Activated T-cell treated with anti-CD3 and anti-CD28 coated beads for 1 hour (primary cell): ENCODE measurements around the gene PARK7.

Source experiments
- DNase-seq: peaks from one replicate; pipeline ENCODE4 v3.0.0-alpha.2; 2020; ENCODE audit warnings: low read depth

The PARK7 gene

DNA sequence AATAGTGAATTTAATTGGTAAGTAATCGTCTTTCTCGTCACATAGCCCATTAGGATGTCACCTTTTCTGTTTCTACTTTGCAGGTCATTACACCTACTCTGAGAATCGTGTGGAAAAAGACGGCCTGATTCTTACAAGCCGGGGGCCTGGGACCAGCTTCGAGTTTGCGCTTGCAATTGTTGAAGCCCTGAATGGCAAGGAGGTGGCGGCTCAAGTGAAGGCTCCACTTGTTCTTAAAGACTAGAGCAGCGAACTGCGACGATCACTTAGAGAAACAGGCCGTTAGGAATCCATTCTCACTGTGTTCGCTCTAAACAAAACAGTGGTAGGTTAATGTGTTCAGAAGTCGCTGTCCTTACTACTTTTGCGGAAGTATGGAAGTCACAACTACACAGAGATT, 23.3 kb downstream of the PARK7 start:
- DNase-seq = no peak

DNA sequence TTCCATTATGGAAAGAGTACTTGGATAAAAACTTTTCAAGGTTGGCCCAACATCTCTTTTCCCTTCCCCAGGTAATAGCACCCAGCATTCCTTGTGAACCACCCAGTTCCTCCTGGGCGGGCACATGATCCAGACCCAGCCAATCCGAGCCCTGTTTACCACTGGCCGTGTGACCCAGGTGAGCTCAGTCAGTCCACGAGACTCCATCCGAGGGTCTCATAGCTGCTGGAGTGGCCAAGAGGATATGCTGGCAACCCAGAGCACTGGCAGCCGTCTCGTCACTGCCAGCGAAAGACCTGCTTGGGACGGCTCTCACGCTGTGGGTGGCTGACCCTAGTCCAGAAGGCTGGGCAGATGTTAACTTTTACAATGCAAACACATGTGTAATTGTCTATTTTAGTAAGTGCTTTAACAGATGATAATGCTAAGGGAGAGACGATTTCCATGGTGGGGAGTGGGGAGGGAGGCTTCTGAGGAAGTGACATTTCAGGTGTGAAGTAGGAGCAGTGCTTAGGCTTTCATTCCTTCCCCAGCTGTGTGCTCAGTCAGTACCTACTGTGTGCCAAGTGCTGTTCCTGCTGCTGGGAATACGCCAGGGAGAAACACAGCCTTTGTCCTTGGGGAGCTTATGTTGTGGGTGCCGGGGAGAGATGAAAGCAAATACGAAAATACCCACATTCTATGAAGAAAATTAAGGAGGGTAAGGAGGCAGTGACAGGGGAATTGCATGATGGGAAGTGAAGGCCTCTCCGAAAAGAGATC, 24.5 kb downstream of the PARK7 start:
- no peak for DNase-seq

DNA sequence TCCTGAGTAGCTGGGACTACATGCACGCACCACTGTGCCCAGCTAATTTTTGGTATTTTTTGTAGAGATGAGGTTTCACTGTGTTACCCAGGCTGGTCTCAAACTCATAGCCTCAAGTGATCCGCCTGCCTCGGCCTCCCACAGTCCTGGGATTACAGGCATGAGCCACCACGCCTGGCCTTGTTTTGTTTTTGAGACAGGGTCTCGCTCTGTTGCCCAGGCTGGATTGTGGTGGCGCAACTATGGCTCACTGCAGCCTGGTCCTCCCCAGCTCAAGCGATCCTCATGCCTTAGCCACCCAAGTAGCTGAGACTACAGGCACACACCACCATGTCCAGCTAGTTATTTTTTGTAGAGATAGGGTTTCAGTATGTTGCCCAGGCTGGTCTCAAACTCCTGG, 26.0 kb downstream of the PARK7 start:
- DNase-seq = no peak

DNA sequence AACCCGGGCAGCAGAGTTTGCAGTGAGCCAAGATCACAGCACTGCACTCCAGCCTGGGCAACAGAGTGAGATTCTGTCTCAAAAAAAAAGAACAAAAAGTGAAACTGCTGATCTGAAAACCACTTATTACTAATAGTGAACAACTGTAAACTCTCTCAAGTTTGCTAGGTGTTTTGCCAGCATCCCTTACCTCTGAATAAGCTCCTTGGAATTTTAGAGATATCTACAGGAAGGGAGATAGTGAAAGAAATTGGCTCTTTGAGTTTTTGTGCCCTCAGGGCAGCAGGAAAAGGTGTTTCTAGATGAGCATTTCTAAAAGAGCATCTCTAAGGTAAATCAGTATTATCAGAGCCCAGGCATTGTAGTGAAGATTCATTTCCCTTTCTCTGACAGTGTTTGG, 27.1 kb downstream of the PARK7 start:
- DNase-seq = no peak

DNA sequence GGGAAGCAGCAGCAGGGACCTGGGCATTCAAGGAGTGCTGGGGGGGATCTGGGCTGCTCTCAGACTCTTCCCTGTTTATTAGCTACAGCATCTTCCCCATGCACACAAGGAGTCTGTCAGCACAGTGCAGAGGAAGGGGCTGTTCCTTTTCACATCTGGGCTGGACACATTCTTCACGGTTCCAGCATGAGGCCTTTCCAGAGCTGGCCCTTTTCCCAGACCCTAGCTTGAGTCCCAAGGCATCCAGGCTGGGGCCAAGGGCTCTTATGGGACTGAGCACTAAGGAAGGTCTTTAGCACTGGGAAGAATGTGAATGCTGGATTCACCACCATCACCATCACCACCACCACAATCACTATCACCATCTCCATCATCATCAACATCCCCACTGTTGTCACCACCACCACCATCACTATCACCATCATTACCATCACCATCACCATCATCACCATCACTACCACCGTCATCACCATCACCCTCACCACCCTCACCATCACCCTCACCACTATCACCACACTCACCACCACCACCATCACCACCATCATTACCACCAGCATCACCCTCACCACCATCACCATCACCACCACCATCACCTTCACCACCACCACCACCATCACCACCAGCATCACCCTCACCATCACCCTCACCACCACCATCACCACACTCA, 28.4 kb downstream of the PARK7 start:
- no peak for DNase-seq

DNA sequence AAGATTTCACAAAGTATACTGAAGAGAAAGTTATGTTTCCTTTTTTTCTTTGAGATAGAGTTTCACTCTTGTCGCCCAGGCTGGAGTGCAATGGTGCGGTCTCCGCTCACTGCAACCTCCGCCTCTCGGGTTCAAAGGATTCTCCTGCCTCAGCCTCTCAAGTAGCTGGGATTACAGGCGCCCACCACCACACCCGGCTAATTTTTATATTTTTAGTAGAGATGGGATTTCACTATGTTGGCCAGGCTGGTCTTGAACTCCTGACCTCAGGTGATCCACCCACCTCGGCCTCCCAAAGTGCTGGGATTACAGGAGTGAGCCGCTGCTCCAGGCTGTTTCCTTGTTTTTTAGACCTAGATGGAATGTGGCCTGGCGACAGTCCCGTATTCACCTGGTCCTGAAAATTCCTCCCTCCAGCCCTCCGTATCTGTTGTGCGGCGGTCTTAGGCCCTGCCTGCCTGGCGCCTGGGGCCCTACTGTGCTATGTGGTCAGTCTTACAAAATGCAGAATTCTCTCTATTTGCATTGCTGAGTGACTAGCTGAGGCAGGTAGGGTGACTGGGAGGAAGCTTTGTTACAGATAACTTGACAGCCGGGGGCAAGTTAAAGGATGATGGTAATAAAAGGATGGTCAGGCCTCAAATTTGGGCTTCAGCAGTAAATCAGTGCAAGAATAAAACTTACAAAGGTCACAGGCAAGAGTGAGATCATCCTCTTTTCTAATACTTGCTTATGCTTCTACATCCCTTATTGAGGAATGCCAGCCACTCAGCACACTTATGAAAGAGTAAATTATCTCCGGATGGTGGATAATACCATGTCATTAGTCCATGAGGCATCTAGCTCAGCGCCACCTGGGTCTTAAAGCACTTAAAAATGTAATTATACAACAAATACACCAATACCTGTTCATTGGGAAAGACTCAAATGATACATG, 30.3 kb downstream of the PARK7 start:
- no peak for DNase-seq

DNA sequence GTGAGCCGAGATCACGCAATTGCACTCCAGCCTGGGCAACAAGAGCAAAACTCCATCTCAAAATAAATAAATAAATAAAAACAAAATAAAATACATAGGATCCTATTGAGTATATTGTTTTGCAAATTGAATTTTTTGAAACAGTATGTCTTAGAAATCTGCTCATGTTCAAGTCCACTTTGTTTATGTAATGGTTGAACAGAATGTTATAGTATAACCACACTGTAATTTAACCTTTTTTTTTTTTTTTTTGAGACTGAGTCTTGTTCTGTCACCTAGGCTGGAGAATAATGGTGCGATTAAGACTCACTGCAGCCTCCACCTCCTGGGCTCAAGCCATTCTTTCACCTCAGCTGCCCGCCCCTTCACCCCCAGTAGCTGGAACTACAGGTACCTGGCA, 31.4 kb downstream of the PARK7 start:
- DNase-seq = no peak

DNA sequence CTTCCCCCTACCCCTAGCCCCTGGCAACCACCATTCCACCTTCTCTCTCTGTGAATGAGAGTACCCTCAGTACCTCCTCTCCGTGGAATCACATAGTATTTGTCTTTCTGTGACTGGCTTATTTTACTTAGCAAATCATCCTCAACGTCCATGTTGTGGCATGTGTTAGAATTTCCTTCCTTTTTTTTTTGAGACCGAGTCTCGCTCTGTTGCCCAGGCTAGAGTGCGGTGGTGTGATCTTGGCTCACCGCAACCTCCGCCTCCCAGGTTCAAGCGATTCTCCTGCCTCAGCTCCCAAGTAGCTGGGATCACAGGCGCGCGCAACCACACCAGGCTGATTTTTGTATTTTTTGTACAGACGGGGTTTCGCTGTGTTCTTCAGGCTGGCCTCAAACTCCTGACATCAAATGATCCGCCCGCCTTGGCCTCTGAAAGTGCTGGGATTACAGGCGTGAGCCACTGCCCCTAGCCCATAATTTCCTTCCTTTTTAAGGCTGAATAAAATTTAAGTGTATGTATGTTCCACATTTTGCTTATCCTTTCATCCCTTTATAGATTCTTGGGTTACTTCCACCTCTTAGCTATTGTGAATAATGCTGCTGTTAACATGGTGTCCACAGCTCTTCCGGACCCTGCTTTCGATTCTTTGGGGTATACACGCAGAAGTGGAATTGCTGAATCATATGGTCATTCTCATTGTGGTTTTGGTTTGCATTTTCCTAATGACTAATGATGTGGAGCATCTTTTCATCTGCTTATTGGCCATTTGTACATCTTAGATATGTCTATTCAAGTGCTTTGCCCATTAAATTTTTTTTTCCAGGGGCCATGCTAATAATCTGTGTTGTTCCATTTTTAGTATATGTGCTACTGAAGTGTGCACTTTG, 32.3 kb downstream of the PARK7 start:
- no peak for DNase-seq

DNA sequence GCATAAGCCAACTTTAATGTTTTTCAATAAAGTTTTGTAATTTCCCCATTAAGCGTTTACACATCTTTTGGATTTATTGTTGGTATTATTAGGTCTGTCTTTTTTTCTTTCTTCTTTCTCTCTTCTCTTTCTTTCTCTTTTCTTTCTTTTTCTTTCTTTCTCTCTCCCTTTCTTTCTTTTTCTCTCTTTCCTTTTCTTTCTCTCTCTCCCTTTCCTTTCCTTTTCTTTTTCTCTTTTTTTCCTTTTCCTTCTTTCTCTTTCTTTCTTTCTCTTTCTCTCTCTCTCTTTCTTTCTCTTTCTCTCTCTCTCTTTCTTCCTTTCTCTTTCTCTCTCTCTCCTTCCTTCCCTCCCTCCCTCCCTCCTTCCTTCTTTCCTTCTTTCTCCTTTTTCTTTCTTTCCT, 33.3 kb downstream of the PARK7 start:
- DNase-seq = no peak

DNA sequence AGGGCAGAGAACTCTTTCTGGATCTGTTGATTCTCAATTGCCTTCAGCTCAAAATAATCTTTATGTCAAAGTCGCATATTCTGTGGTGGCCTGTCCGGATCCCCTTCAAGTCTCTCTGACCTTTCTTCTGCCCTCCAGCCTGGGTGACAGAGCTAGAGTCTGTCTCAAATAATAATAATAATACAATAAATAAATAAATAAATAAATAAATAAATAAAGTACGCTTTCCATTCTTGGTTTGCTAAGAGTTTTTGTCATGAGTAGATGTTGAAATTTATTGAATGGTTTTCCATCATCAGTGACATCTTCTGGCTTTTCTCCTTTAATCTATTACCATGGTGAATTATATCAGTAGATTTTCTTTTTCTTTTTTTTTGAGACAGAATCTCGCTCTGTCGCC, 33.9 kb downstream of the PARK7 start:
- no peak for DNase-seq

DNA sequence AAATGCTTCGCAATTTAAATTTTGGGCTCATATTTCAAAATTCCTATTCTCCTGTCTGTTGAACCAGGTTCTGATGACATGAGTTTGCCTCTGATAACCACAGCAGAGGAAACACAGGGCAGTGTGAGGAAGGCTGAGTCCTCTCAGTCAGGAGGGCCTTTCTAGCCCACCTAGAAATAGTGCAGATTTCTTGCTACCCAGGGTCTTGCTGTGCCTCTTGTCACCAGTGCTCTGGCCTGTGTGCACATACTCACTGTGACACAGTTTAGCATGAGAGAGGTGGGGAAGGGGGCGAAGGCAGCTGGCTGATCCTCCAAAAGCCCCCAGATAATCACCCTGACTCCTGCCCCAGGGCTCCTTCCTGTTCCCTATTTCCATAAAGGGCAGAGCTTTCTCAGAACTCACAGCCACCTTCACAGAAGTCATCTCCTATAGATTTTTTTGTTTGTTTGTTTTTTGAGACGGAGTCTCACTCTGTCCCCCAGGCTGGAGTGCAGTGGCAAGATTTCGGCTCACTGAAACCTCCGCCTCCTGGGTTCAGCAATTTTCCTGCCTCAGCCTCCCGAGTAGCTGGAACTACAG, 40.9 kb downstream of the PARK7 start:
- DNase-seq = no peak

DNA sequence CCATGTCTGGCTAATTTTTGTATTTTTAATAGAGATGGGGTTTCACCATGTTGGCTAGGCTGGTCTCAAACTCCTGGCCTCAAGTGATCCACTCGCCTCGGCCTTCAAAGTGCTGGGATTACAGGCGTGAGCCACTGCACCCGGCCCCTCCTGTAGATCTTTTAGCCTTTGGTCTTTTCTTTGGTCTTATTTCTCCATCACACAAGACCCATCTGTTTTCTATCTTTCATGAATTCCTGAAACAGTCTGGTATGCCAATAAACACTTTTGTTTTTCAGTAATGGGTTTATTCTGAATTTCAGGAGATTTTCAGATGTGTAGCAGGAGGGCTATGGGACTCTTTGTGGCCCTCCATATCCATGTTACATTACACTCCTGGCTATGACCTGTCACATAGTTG, 41.4 kb downstream of the PARK7 start:
- no peak for DNase-seq

DNA sequence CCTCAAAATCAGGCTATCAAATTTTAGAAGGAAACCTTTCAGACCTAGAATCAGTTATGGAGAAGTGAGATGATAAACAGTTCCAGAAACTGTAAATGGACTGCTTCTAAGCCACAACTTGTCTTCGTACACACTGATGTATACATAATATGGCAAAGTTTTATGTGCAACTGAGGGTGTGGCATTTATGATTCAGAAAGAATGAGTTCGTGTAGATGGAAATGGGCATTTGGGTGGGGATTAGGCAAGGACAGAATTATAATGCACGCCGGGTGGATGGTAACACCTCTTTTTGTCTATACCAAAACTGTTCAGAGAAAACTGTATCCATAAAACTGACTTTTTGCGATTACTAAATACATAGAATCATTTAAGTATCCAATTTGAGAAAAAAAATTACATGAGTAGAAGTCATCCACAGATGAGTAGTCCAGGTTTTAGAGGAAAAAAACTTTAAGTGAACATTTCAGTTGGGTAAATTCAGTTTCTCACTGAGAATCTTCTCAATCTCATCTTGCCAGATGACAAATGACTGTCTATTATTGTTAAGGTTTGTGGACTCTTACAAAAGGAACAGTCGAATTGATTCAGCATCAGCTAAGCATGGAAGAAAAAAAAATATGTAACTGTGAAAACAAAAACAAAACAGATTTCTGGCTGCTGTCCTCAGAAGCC, 42.1 kb downstream of the PARK7 start:
- no peak for DNase-seq

DNA sequence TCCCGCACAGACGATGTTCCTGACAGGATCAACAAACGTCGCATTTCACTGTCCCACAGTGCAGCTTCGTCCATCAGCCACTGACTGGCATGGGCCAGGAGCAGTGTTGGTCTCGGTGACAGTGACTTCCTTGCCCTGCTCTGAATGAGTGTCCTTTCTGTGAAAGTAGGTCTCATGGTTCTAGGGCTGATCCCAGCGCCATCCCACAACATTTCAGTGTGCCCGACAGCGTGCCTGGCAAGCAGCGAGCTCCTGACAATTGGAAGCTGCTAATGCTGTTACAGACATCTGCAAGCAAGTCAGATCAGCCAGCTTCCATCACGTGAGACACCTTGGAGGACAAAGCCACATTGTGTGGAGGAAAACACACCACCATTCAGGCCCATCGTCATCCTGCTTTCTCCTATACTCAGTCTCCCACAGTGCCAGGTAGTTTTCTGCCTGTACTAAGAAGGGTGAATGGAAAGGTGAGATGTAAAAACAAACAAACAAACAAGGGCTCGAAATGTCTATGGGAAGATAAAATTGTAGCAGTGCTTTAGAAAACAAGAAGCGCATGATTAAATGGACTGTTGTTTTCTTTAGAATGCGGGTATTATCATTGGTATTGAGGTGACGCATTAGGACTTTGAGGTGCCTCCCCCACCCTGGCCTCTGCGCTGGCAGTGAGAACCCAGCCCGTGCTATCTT, 42.7 kb downstream of the PARK7 start:
- no peak for DNase-seq

DNA sequence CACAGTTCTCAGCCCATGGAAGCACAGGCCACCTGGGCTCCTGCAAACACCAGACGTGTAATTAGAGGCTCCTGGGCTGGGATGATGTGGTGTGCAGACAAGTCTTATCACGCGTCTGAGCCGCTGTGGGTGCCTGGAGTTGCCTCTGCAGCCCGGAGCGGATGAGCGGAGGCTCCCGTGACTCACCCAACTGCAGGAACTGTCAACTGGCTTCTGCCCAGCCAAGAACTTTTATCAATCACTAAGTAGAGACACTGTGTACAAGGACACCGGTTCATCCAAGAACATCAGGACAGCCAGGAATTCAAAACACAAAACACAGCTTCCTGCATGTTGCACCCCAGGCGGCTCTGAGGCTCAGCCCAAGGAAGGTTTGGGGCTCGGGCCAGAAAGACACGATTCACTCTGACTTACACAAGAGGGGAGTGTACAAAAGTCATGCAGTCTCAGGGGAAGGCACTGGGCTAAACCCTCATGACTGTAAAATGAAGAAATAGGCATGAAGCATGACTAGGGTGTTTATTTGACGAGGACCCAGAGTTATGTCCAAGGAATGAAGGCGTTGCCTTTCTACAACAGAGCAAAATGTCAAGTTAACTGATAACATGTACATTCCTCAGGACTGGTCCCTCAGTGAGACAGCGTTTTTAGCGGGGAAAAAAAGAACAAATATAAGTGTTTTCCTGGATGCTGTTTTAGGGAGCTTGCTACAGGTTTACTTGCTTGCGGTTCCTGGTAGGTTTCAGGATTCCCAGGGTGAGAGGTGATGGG, 43.5 kb downstream of the PARK7 start:
- DNase-seq = no peak

DNA sequence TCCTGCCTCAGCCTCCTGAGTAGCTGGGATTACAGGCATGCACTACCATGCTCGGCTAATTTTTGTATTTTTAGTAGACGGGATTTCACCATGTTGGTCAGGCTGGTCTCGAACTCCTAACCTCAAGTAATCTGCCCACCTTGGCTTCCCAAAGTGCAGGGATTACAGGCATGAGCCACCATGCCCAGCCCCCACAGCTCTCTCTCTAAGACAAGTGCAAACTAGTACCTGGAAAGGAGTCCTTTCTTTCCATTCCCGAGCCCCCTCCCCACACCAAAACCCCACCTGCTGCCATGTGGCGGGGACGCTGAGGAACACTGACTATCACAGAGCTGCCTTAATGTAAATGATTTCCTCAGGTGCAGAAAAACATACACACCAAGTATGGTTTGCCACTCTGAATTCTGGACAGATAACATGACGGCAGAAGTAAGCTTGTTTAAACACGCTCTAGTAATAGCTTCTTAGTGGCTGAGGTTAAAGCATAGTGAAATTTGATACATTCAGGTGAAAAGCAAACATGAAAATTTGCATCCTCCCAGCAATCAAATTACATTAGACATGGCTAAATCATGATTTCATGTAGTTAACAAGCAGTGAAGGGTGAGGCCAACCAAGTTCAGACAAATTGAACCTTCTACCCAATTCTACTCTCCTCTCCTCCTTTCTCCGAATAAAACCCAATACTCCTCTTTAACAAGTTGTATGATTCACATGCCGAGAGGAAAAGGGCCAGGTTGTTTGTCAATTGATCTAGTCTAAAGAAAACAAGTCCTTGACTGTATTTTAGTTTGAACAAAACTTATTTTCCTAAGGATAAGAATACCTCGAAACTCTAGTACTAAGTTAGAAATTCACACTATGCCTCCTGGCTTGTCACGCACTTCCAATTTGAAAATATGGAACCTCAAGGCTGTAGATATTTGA, 44.8 kb downstream of the PARK7 start:
- no peak for DNase-seq

DNA sequence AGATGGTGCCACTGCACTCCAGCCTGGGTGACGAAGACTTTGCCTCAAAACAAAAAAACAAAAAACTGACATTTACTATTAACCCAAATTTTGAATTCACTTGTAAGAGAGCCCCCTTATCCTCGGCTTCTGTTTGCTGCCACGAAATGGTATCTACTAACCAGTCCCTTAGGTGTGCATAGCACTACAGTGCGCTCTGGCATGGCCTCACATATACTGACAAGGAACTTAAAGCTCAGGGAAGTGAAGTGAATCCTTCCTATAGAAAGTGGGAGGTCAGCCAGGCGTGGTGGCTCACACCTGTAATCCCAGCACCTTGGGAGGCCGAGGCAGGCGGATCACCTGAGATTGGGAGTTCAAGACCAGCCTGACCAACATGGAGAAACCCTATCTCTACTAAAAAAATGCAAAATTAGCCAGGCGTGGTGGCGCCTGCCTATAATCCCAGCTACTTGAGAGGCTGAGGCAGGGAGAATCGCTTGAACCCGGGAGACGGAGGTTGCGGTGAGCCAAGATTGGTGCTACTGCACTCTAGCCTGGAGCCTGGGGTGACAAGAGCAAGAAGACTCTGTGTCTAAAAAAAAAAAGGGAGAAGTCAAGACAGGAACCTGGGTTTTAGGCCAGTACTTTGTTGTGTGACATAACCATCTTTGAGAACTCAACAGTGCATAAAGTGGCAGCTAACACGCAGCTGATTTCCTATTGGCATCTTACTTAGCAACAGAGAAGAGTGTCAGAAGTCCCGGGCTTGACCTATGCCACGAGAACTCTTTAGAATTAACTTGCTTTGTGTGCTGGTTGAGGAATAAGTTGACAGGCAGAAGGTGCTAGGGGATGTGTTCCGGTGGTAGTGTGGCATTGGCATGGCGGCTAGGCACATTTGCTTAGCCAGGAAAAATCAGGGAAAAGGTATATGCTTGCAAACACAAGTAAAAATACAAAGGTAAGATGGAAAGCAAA, 47.8 kb downstream of the PARK7 start:
- no peak for DNase-seq
